ENCODE data around the gene MED13.

DNA sequence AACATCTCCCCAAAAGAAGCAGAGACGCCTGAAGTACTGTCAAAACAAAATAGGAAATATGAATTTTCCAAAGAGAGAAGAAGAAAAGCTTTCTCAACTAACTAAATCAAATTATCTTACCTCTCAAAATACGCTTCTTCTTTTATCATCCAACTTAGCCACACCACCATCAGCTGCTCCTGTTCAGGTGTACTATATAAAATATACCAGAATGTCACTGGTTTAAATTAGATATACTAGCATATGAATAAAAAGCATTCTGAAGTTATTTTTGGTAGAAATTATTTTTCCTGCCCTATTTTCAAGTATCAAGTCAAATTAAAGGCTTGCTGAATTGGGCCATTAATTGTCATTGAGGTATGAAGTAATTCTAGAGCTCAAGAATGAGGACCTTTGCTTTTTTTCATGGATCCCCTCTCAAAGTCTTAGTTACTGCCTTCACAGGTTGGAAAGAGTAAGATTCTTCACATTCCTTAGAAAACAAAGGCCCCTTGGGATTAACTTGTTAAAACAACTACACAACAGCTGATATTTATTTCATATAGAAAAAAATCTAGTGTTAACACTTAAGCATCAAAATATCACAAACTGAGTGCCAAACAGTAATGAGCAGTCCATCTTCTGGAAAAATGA, 167.4 kb downstream of the MED13 start:
- TF ChIP-seq POLR2AphosphoS5 (IDR thresholded peaks at IDR 0.05; ENCODE audit: low read depth, low read length) = no peak
- TF ChIP-seq POLR2A (IDR thresholded peaks at IDR 0.05; ENCODE audit: low read depth, low read length) = no peak
- no peak for TF ChIP-seq TAF1 (IDR thresholded peaks at IDR 0.05; ENCODE audit: low read depth, low read length)
- no peak for TF ChIP-seq SPI1 (IDR thresholded peaks at IDR 0.05; ENCODE audit: low read depth, low read length)
- no peak for TF ChIP-seq PAX5 (IDR thresholded peaks at IDR 0.05; ENCODE audit: insufficient read depth, low read length, severe bottlenecking)
- TF ChIP-seq POU2F2 (IDR thresholded peaks at IDR 0.05; ENCODE audit: low read depth, low read length) = no peak
